ENCODE data around the gene JPH2.
A peak's percentile ranks its signal among the peaks of the same experiment; 100 is the strongest.

JPH2 gene

GRCh38 chr20:44098657-44099056 is 88.3 kb downstream of the JPH2 start:
- no peak for DNase-seq (ENCODE audit: low read depth)
- H3K4me3 ChIP-seq (ENCODE audit: control insufficient read depth, low read depth, low read length): no peak overlapping the region
- TF ChIP-seq, protein P1, sequence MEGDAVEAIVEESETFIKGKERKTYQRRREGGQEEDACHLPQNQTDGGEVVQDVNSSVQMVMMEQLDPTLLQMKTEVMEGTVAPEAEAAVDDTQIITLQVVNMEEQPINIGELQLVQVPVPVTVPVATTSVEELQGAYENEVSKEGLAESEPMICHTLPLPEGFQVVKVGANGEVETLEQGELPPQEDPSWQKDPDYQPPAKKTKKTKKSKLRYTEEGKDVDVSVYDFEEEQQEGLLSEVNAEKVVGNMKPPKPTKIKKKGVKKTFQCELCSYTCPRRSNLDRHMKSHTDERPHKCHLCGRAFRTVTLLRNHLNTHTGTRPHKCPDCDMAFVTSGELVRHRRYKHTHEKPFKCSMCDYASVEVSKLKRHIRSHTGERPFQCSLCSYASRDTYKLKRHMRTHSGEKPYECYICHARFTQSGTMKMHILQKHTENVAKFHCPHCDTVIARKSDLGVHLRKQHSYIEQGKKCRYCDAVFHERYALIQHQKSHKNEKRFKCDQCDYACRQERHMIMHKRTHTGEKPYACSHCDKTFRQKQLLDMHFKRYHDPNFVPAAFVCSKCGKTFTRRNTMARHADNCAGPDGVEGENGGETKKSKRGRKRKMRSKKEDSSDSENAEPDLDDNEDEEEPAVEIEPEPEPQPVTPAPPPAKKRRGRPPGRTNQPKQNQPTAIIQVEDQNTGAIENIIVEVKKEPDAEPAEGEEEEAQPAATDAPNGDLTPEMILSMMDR (conservative IDR thresholded peaks at IDR 0.05; ENCODE audit: control insufficient read depth, insufficient read depth, low read depth, low read length): no peak

GRCh38 chr20:44098256-44098630 is 88.7 kb downstream of the JPH2 start:
- no peak for DNase-seq (ENCODE audit: low read depth)
- no peak overlapping the region for H3K4me3 ChIP-seq (ENCODE audit: control insufficient read depth, low read depth, low read length)
- TF ChIP-seq, protein P1 (conservative IDR thresholded peaks at IDR 0.05; ENCODE audit: control insufficient read depth, insufficient read depth, low read depth, low read length): no peak

GRCh38 chr20:44097521-44098255 is 89.3 kb downstream of the JPH2 start:
- no peak for DNase-seq (ENCODE audit: low read depth)
- H3K4me3 ChIP-seq (ENCODE audit: control insufficient read depth, low read depth, low read length): no peak overlapping the region
- TF ChIP-seq, protein P1 (conservative IDR thresholded peaks at IDR 0.05; ENCODE audit: control insufficient read depth, insufficient read depth, low read depth, low read length): no peak

- no peak for DNase-seq (ENCODE audit: low read depth)
Measured at GRCh38 chr20:44095831-44096230, 91.2 kb downstream of the JPH2 start.

DNA sequence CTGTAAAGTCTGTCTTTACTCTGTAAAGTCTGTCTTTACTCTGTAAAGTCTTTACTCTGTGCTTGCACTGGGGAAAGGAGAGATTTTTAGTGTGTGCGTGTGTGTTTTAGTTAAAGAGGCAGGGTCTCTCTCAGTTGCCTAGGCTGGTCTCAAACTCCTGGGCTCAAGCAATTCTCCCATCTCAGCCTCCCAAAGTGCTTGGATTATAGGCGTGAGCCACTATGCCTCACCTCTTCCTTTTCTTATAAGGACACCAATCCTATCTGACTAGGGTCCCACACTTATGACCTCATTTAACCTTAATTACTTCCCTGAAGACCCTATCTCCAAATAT is 93.8 kb downstream of the JPH2 start:
- H3K4me3 ChIP-seq (ENCODE audit: control insufficient read depth, low read depth, low read length): no peak overlapping the region
- no peak for DNase-seq (ENCODE audit: low read depth)
- TF ChIP-seq, protein P1 (conservative IDR thresholded peaks at IDR 0.05; ENCODE audit: control insufficient read depth, insufficient read depth, low read depth, low read length): no peak

More at GRCh38 chr20:44095831-44096230, 91.2 kb downstream of the JPH2 start:
- TF ChIP-seq, protein P1 (conservative IDR thresholded peaks at IDR 0.05; ENCODE audit: control insufficient read depth, insufficient read depth, low read depth, low read length): no peak
- no peak overlapping the region for H3K4me3 ChIP-seq (ENCODE audit: control insufficient read depth, low read depth, low read length)

GRCh38 chr20:44092551-44093248 is 94.3 kb downstream of the JPH2 start:
- peak; percentile 69 for DNase-seq (ENCODE audit: low read depth)
- TF ChIP-seq, protein P1 (conservative IDR thresholded peaks at IDR 0.05; ENCODE audit: control insufficient read depth, insufficient read depth, low read depth, low read length): peak; percentile 66

More at GRCh38 chr20:44092551-44093248, 94.3 kb downstream of the JPH2 start:
- H3K4me3 ChIP-seq (ENCODE audit: control insufficient read depth, low read depth, low read length): no peak overlapping the region

Measured in fibroblast of mammary gland (primary cell).